K562 (cell line): ENCODE measurements around the gene SUFU. TPM values are rescaled to one million over a fixed set of nuclear protein-coding genes. Genes with fewer than 3 reads are reported as not detected.

Experiments
- ATAC-seq: fragments of 200-7000 bp; cut with Tn5 transposase; 3 replicates; pipeline ENCODE4 v1.9.1; 2020; ENCODE audit warnings: moderate library complexity
- BruUV-seq: library from RNA; stranded (reverse); fragments of 400-500 nt; replicated peaks from 2 replicates; lab custom pipeline; 2021; lab: Mats Ljungman, UMichigan
- CTCF ChIA-PET: fragments of 300-600 bp; formaldehyde crosslinking; extraction: SDS; loops from one replicate; lab custom pipeline; 2021; ENCODE audit warnings: low intra/inter-chr PET ratio; lab: Yijun Ruan, JAX
- POLR2A ChIA-PET: fragments of 300-600, 350-650 bp; sonication (Branson Sonifier 250); formaldehyde crosslinking; extraction: SDS; loops from one replicate; lab custom pipeline; 2021; ENCODE audit warnings: antibody characterized with exemption, inconsistent platforms; lab: Yijun Ruan, JAX
- DNase-seq, 4 experiments: peaks; one replicate each; pipeline versions ENCODE4 v3.0.0 to v3.0.0-alpha.2; 2011 to 2018; ENCODE audit warnings: low spot score in 3 of 4, mixed read lengths in 3 of 4; ENCODE audit errors: extremely low read depth in 1 of 4
- FAIRE-seq: peaks from 2 replicates; lab custom pipeline; 2011; peaks lifted over from hg19 to GRCh38; lab: Jason Lieb, UNC
- H2AFZ ChIP-seq: 2 replicates; pipeline ENCODE4 v1.6.0; 2011; ENCODE audit warnings: low read depth, low read length, control low read depth, inconsistent platforms
- H3K27ac ChIP-seq: fragments of 200-600 bp; 3 replicates; pipeline ENCODE4 v1.8.0; 2011; ENCODE audit warnings: low read depth, mild to moderate bottlenecking, control low read depth, inconsistent platforms, low read length, moderate library complexity, mixed read lengths; ENCODE audit errors: extremely low read depth
- H3K27me3 ChIP-seq, 2 experiments: fragments of 300-600 bp in 1 of 2; 2 replicates in 1 of 2; 3 replicates in 1 of 2; pipeline versions ENCODE4 v1.6.0 to v1.8.0; 2011; ENCODE audit warnings: inconsistent platforms in 2 of 2, low read length in 2 of 2, mild to moderate bottlenecking in 1 of 2, mixed read lengths in 1 of 2, moderate library complexity in 1 of 2; ENCODE audit not compliant: control insufficient read depth in 2 of 2, insufficient read depth in 2 of 2
- H3K36me3 ChIP-seq: fragments of 300-600 bp; 3 replicates; pipeline ENCODE4 v1.8.0; 2011; ENCODE audit warnings: mild to moderate bottlenecking, low read length, inconsistent platforms; ENCODE audit not compliant: control insufficient read depth, insufficient read depth
- H3K4me1 ChIP-seq, 2 experiments: fragments of 200-600 bp in 1 of 2; replicated peaks in 1 of 2; 2 replicates in 1 of 2; 3 replicates in 1 of 2; pipeline versions ENCODE4 v1.5.1 to v1.8.0; 2011; ENCODE audit warnings: inconsistent platforms in 2 of 2, low read length in 2 of 2, mild to moderate bottlenecking in 1 of 2, mixed read lengths in 1 of 2, moderate library complexity in 1 of 2; ENCODE audit not compliant: control insufficient read depth in 2 of 2, insufficient read depth in 2 of 2
- H3K4me2 ChIP-seq: 2 replicates; pipeline ENCODE4 v1.6.1; 2011; ENCODE audit warnings: low read length, control low read depth, inconsistent platforms, mixed read lengths; ENCODE audit not compliant: insufficient read depth
- H3K4me3 ChIP-seq: fragments of 200-600 bp; sonication (generic), shearing (Covaris generic); 2 replicates; pipeline ENCODE4 v1.5.1; 2016; ENCODE audit warnings: control low read depth, inconsistent platforms
- H3K79me2 ChIP-seq: fragments of 200-600 bp; 3 replicates; pipeline ENCODE4 v1.8.0; 2011; ENCODE audit warnings: low read length, inconsistent platforms; ENCODE audit not compliant: control insufficient read depth, insufficient read depth
- H3K9ac ChIP-seq, 2 experiments: 2 replicates each; pipeline versions ENCODE4 v1.6.0 to v1.6.1; 2011; ENCODE audit warnings: low read depth in 2 of 2, low read length in 2 of 2, control low read depth in 1 of 2, inconsistent platforms in 1 of 2, mild to moderate bottlenecking in 1 of 2, mixed read lengths in 1 of 2; ENCODE audit not compliant: insufficient read depth in 1 of 2
- H3K9me1 ChIP-seq: one replicate; pipeline ENCODE4 v1.6.0; 2011; ENCODE audit warnings: inconsistent platforms, mild to moderate bottlenecking, low read length, moderate library complexity; ENCODE audit not compliant: control insufficient read depth, insufficient read depth
- H3K9me3 ChIP-seq: replicated peaks from 2 replicates; pipeline ENCODE4 v1.5.1; 2011; ENCODE audit warnings: low read depth, low read length, inconsistent platforms; ENCODE audit not compliant: control insufficient read depth, insufficient read depth
- H4K20me1 ChIP-seq: replicated peaks from 2 replicates; pipeline ENCODE4 v1.6.1; 2011; ENCODE audit warnings: low read length, inconsistent platforms, mixed read lengths; ENCODE audit not compliant: control insufficient read depth, insufficient read depth
- ATF4 ChIP-seq: fragments of 450-650 bp; formaldehyde crosslinking; IDR thresholded peaks from 2 replicates; pipeline ENCODE4 v1.4.0; 2022; ENCODE audit warnings: mild to moderate bottlenecking, moderate library complexity
- BCOR ChIP-seq: fragments of 450-650 bp; IDR thresholded peaks from 2 replicates; pipeline ENCODE4 v1.6.1; 2016
- BRF1 ChIP-seq: IDR thresholded peaks from 3 replicates; pipeline ENCODE4 v1.6.1; 2011; ENCODE audit warnings: borderline replicate concordance, mild to moderate bottlenecking; ENCODE audit not compliant: insufficient read length; ENCODE audit errors: extremely low read depth
- ELF2 ChIP-seq: fragments of 250-450 bp; sonication (Bioruptor Pico); IDR thresholded peaks from 2 replicates; pipeline ENCODE4 v1.5.0; 2021; ENCODE audit warnings: mild to moderate bottlenecking
- GABPA ChIP-seq: fragments of 200-800 bp; sonication (Bioruptor generic); conservative IDR thresholded peaks from 2 replicates; pipeline ENCODE4 v1.6.1; 2016; ENCODE audit warnings: low read depth, missing genetic modification characterization, missing compliant biosample characterization
- HDGF ChIP-seq: fragments of 450-650 bp; IDR thresholded peaks from 2 replicates; pipeline ENCODE4 v1.6.1; 2016
- MEIS2 ChIP-seq: fragments of 450-650 bp; IDR thresholded peaks from 2 replicates; pipeline ENCODE4 v1.6.1; 2014; ENCODE audit warnings: mild to moderate bottlenecking; ENCODE audit not compliant: partially characterized antibody
- NFE2 ChIP-seq: IDR thresholded peaks from 2 replicates; pipeline ENCODE4 v1.6.1; 2014; ENCODE audit warnings: antibody characterized with exemption, low read depth
- NR2C2 ChIP-seq, 2 experiments: fragments of 200-800 bp in 1 of 2; sonication (Bioruptor generic) in 1 of 2; sonication (generic) in 1 of 2; formaldehyde crosslinking in 1 of 2; IDR thresholded peaks; 2 replicates each; pipeline versions ENCODE4 v1.6.1 to v1.8.0; 2016 to 2022; ENCODE audit warnings: mild to moderate bottlenecking in 1 of 2, missing compliant biosample characterization in 1 of 2, missing genetic modification characterization in 1 of 2, missing genetic modification reagents in 1 of 2
- NR3C1 ChIP-seq: sonication (generic); formaldehyde crosslinking; IDR thresholded peaks from 2 replicates; pipeline ENCODE4 v1.8.1; 2022; ENCODE audit warnings: missing genetic modification reagents
- POLR2G ChIP-seq: fragments of 200-400 bp; formaldehyde crosslinking; IDR thresholded peaks from 2 replicates; pipeline ENCODE4 v1.6.1; 2017; ENCODE audit warnings: low read depth, mild to moderate bottlenecking, antibody characterized with exemption, low read length, moderate library complexity
- SMARCE1 ChIP-seq: fragments of 450-650 bp; IDR thresholded peaks from 2 replicates; pipeline ENCODE4 v1.7.1; 2016; ENCODE audit warnings: mild to moderate bottlenecking
- SPI1 ChIP-seq: IDR thresholded peaks from 2 replicates; pipeline ENCODE4 v1.6.1; 2011; ENCODE audit warnings: low read depth, low read length, control low read depth, borderline replicate concordance
- SREBF1 ChIP-seq: fragments of 150-350 bp; IDR thresholded peaks from 2 replicates; pipeline ENCODE4 v1.6.1; 2014; ENCODE audit warnings: antibody characterized with exemption, low read depth, low read length, borderline replicate concordance
- TEAD4 ChIP-seq, 2 experiments: sonication (generic) in 1 of 2; formaldehyde crosslinking in 1 of 2; IDR thresholded peaks; 2 replicates each; pipeline versions ENCODE4 v1.6.1 to v1.8.0; 2012 to 2022; ENCODE audit warnings: borderline replicate concordance in 1 of 2, inconsistent platforms in 1 of 2, low read length in 1 of 2, mild to moderate bottlenecking in 1 of 2, missing genetic modification reagents in 1 of 2
- VEZF1 ChIP-seq: fragments of 200-800 bp; sonication (Bioruptor generic); IDR thresholded peaks from 2 replicates; pipeline ENCODE4 v1.6.1; 2017; ENCODE audit warnings: missing genetic modification characterization, missing compliant biosample characterization
- ZBTB34 ChIP-seq: fragments of 250-450 bp; sonication (Bioruptor Pico); IDR thresholded peaks from 2 replicates; pipeline ENCODE4 v1.8.0; 2021; ENCODE audit warnings: mild to moderate bottlenecking, moderate library complexity
- ZNF583 ChIP-seq: fragments of 250-450 bp; sonication (Bioruptor Pico); IDR thresholded peaks from 2 replicates; pipeline ENCODE4 v1.4.0; 2020
- WGBS: fragments of 100-300 bp; shearing (Covaris generic); methylation state at CpG from one replicate; pipeline ENCODE4 v1.1.6; 2016; ENCODE audit warnings: low coverage, mixed read lengths; ENCODE audit not compliant: insufficient coverage; ENCODE audit errors: missing lambda C conversion rate; 5-methylcytosine and 5-hydroxymethylcytosine counted together
- in situ Hi-C: fragments of 300-500 bp; cut with MboI; formaldehyde crosslinking; loops from 4 replicates; pipeline ENCODE4 v1.15.0; 2018; ENCODE audit warnings: inconsistent platforms, mixed read lengths
- intact Hi-C: fragments of 100-400 bp; cut with micrococcal nuclease; formaldehyde crosslinking; loops from 2 replicates; pipeline ENCODE4 v1.14.2; 2022
- polyA plus RNA-seq, 8 experiments: library from polyadenylated mRNA; depleted of rRNA in 4 of 8; stranded (reverse) in 5 of 8; unstranded in 3 of 8; fragments of >200 nt; fragmentation: Nextera tagmentation in 2 of 8; fragmentation: Illumina TruSeq in 1 of 8; extraction: Ambion mirVana in 2 of 8; extraction: Trizol in 1 of 8; gene quantifications; 2 replicates each; pipeline versions ENCODE4 v1.2.1 to v1.2.3, GENCODE V29; 2011 to 2014; ENCODE audit warnings: inconsistent platforms in 1 of 8, missing spikeins in 1 of 8
- total RNA-seq, 7 experiments: library from RNA; depleted of rRNA in 6 of 7; stranded (reverse); fragments of >200 nt in 6 of 7; fragmentation: Illumina TruSeq in 2 of 7; extraction: Trizol in 2 of 7; gene quantifications; 2 replicates each; pipeline versions ENCODE4 v1.2.1 to v1.2.3, GENCODE V29; 2011 to 2021; ENCODE audit warnings: low replicate concordance in 1 of 7

Gene SUFU
- total and polyA plus RNA-seq, 9 of the 15 experiments (the other 6 are each of a cell fraction or from before 2014, with no cell fraction given): 0.59 to 6.3 (median 0.82) TPM

- no peak for ATAC-seq
- Histone ChIP-seq H2AFZ (no peak overlapping the region), H3K4me2 (no peak overlapping the region), H3K79me2 (no peaks in the 10 kb centered on the region), H3K9me1 (no peaks in the 10 kb centered on the region), H4K20me1 (no peaks in the 10 kb centered on the region), H3K4me1 (peaks cover 30 to 33% of the 10 kb centered on the region in 2 experiments), H3K27ac (no peak overlapping the region), H3K36me3 (no peaks in the 10 kb centered on the region), H3K9me3 (no peaks in the 10 kb centered on the region), H3K27me3 (no peaks in the 10 kb centered on the region), H3K4me3 (no peak overlapping the region), H3K9ac (peak overlapping the region in 1 of 2 experiments; percentile 20; a peak in 1 of 4 replicates)
- peak in 1 of 4 experiments; percentile 41 for DNase-seq
- CTCF ChIA-PET: no interaction called here
- FAIRE-seq: peak; percentile 37
- no TSS peak for BruUV-seq
- POLR2A ChIA-PET: interaction anchor here (1.3 to 2.0 kb wide), 2 partner anchors 10 to 15 kb away, joined by 3 to 5 read pairs; no protein-coding TSS in a partner anchor
- intact Hi-C loops: no loop called here
- WGBS: 41% methylated on average over 11 of the region's 16 CpGs
- in situ Hi-C loops: no loop called here
- TF ChIP-seq ZBTB34 (CRISPR knock-in tag): no peak
- TF ChIP-seq GABPA (tag): 0 out of 2 replicates have a peak, but pooled peaks have one; percentile 24
- peak; percentile 48; the same call in 1 of the 2 replicates for TF ChIP-seq VEZF1 (CRISPR knock-in tag)
- TF ChIP-seq SMARCE1: peak; percentile 41; the same call in 1 of the 2 replicates
- peak; percentile 55; the same call in 1 of the 2 replicates for TF ChIP-seq TEAD4 (IDR thresholded peaks at IDR 0.05; ENCODE audit: low read length)
- TF ChIP-seq TEAD4 (CRISPR knock-in tag; IDR thresholded peaks at IDR 0.05; ENCODE audit: borderline replicate concordance): no peak
- TF ChIP-seq SREBF1: no peak
- no peak for TF ChIP-seq HDGF
- peak; percentile 70; the same call in 1 of the 2 replicates for TF ChIP-seq NFE2
- TF ChIP-seq ATF4 (CRISPR knock-in tag): no peak
- no peak for TF ChIP-seq NR3C1
- no peak for TF ChIP-seq NR2C2 (CRISPR knock-in tag; IDR thresholded peaks at IDR 0.05)
- no peak for TF ChIP-seq NR2C2 (tag; IDR thresholded peaks at IDR 0.05)
- no peak for TF ChIP-seq MEIS2
- TF ChIP-seq SPI1: peak; percentile 49; the same call in 1 of the 2 replicates
- no peak for TF ChIP-seq ZNF583 (CRISPR knock-in tag)
- no peak for TF ChIP-seq ELF2 (CRISPR knock-in tag)
- no peak for TF ChIP-seq POLR2G
- no peak for TF ChIP-seq BRF1
- TF ChIP-seq BCOR: no peak
Measured at GRCh38 chr10:102675666-102676533, 172.1 kb downstream of the SUFU start.
